ENCODE results near the gene ATOH8. TPM values are rescaled to one million over a fixed set of nuclear protein-coding genes. Genes with fewer than 3 reads are reported as not detected.
A peak's percentile ranks its signal among the peaks of the same experiment; 100 is the strongest.

The ATOH8 gene
- total RNA-seq, 4 donors from 2014 or later, result 41.1 to 124 (median 62.5) TPM

GRCh38 chr2:85788603-85789002 is 34.8 kb downstream of the ATOH8 start:
- Histone ChIP-seq H3K4me3 (no peak overlapping the region), H3K27ac (replicated peaks in 1 of 4) (no peak overlapping the region), H3K27me3 (no peaks in the 10 kb centered on the region), H3K9me3 (no peaks in the 10 kb centered on the region), H3K36me3 (peaks cover 4 to 80% (median 29%) of the 10 kb centered on the region in 4 donors), H3K4me1 (peaks cover 50 to 90% (median 69%) of the 10 kb centered on the region in 4 donors)
- WGBS, result 93% methylated on average over 3 of the region's 3 CpGs
- TF ChIP-seq EP300 (IDR thresholded peaks at IDR 0.05) (no peak), POLR2AphosphoS5 (IDR thresholded peaks at IDR 0.05) (no peak), CTCF (IDR thresholded peaks at IDR 0.05) (no peak), POLR2A (IDR thresholded peaks at IDR 0.05; ENCODE audit: low read depth) (no peak)
- intact Hi-C loops (cut with DNase I), result no loop called here
- DNase-seq (ENCODE audit: extremely low spot score), result no peak

GRCh38 chr2:85789271-85789670 is 35.5 kb downstream of the ATOH8 start:
- Histone ChIP-seq H3K9me3 (no peaks in the 10 kb centered on the region), H3K27me3 (no peaks in the 10 kb centered on the region)
- no peak for DNase-seq (ENCODE audit: extremely low spot score)

GRCh38 chr2:85790032-85790431 is 36.2 kb downstream of the ATOH8 start:
- Histone ChIP-seq H3K27ac (replicated peaks in 1 of 4) (no peak overlapping the region), H3K9me3 (no peaks in the 10 kb centered on the region), H3K4me3 (no peak overlapping the region), H3K27me3 (no peaks in the 10 kb centered on the region), H3K4me1 (peaks cover 59 to 90% (median 76%) of the 10 kb centered on the region in 4 donors), H3K36me3 (peaks cover 4 to 66% (median 29%) of the 10 kb centered on the region in 4 donors)
- no peak for DNase-seq (ENCODE audit: extremely low spot score)
- WGBS, result 91% methylated on average over 4 of the region's 4 CpGs
- TF ChIP-seq POLR2A (IDR thresholded peaks at IDR 0.05; ENCODE audit: low read depth) (no peak), EP300 (IDR thresholded peaks at IDR 0.05) (no peak), CTCF (IDR thresholded peaks at IDR 0.05) (no peak), POLR2AphosphoS5 (IDR thresholded peaks at IDR 0.05) (no peak)
- intact Hi-C loops (cut with DNase I), result no loop called here

More at GRCh38 chr2:85789271-85789670, 35.5 kb downstream of the ATOH8 start:
- intact Hi-C loops (cut with DNase I), result no loop called here
- Histone ChIP-seq H3K27ac (replicated peaks in 1 of 4) (no peak overlapping the region), H3K4me1 (peaks cover 57 to 90% (median 75%) of the 10 kb centered on the region in 4 donors), H3K4me3 (no peak overlapping the region), H3K36me3 (peaks cover 4 to 73% (median 29%) of the 10 kb centered on the region in 4 donors)
- no peak for TF ChIP-seq POLR2AphosphoS5 (IDR thresholded peaks at IDR 0.05)
- no peak for TF ChIP-seq EP300 (IDR thresholded peaks at IDR 0.05)
- 95% methylated on average over 5 of the region's 5 CpGs for WGBS

GRCh38 chr2:85790499-85791188 is 36.9 kb downstream of the ATOH8 start:
- Histone ChIP-seq H3K4me3 (no peak overlapping the region), H3K27me3 (no peaks in the 10 kb centered on the region), H3K27ac (replicated peaks in 1 of 4) (no peak overlapping the region), H3K36me3 (peaks cover 4 to 59% (median 29%) of the 10 kb centered on the region in 4 donors), H3K9me3 (no peaks in the 10 kb centered on the region), H3K4me1 (peaks cover 59 to 90% (median 76%) of the 10 kb centered on the region in 4 donors)
- intact Hi-C loops (cut with DNase I), result no loop called here
- WGBS, result 82% methylated on average over 10 of the region's 12 CpGs
- no peak for DNase-seq (ENCODE audit: extremely low spot score)
- TF ChIP-seq CTCF (IDR thresholded peaks at IDR 0.05), result no peak

GRCh38 chr2:85791704-85792565 is 38.1 kb downstream of the ATOH8 start:
- peaks cover 59 to 90% (median 76%) of the 10 kb centered on the region in 4 donors for H3K4me1 ChIP-seq
- WGBS, result 74% methylated on average over 15 of the region's 22 CpGs
- H3K9me3 ChIP-seq, result no peaks in the 10 kb centered on the region
- H3K4me3 ChIP-seq, result no peak overlapping the region
- H3K36me3 ChIP-seq, result peaks cover 3 to 46% (median 23%) of the 10 kb centered on the region in 4 donors
- intact Hi-C loops (cut with DNase I), result no loop called here
- no peak for TF ChIP-seq POLR2AphosphoS5 (IDR thresholded peaks at IDR 0.05)
- no peak for TF ChIP-seq POLR2A (IDR thresholded peaks at IDR 0.05; ENCODE audit: low read depth)
- no peak for TF ChIP-seq CTCF (IDR thresholded peaks at IDR 0.05)
- TF ChIP-seq EP300 (IDR thresholded peaks at IDR 0.05), result no peak
- no peaks in the 10 kb centered on the region for H3K27me3 ChIP-seq
- DNase-seq (ENCODE audit: extremely low spot score), result no peak
- peak overlapping the region; percentile 54 to 78 (median 70) for H3K27ac ChIP-seq (replicated peaks in 1 of 4)

Measured in esophagus muscularis mucosa (tissue), 4 donors.